CD14-positive monocyte (primary cell): ENCODE measurements around the gene GLCE. TPM values are rescaled to one million over a fixed set of nuclear protein-coding genes. Genes with fewer than 3 reads are reported as not detected.
A peak's percentile ranks its signal among the peaks of the same experiment; 100 is the strongest.

Experiments used
- DNase-seq, 3 donors: peaks; one replicate each; pipeline ENCODE4 v3.0.0-alpha.2; 2011 to 2022
- H2AFZ ChIP-seq: 2 replicates; pipeline ENCODE4 v1.6.0; 2012; ENCODE audit warnings: mild to moderate bottlenecking, low read depth, low read length, inconsistent platforms; ENCODE audit not compliant: insufficient read depth, poor library complexity, severe bottlenecking
- H3K27ac ChIP-seq, 2 donors: 1 replicate in 1 of 2; 2 replicates in 1 of 2; pipeline ENCODE4 v1.5.1; 2012 to 2013; ENCODE audit warnings: low read length in 2 of 2, control low read depth in 1 of 2, inconsistent platforms in 1 of 2, low read depth in 1 of 2, mild to moderate bottlenecking in 1 of 2
- H3K27me3 ChIP-seq, 2 donors: one replicate each; pipeline versions ENCODE4 v1.6.0 to v1.6.1; 2011 to 2013; ENCODE audit warnings: low read length in 2 of 2; ENCODE audit not compliant: control insufficient read depth in 2 of 2, insufficient read depth in 2 of 2
- H3K36me3 ChIP-seq, 2 donors: replicated peaks in 1 of 2; 1 replicate in 1 of 2; 2 replicates in 1 of 2; pipeline versions ENCODE4 v1.5.1 to v1.6.1; 2012 to 2013; ENCODE audit warnings: low read length in 2 of 2, control low read depth in 1 of 2, inconsistent platforms in 1 of 2, mild to moderate bottlenecking in 1 of 2; ENCODE audit not compliant: insufficient read depth in 2 of 2, control insufficient read depth in 1 of 2
- H3K4me1 ChIP-seq, 2 donors: 1 replicate in 1 of 2; 2 replicates in 1 of 2; pipeline versions ENCODE4 v1.5.1 to v1.6.1; 2012 to 2013; ENCODE audit warnings: low read length in 2 of 2, control low read depth in 1 of 2, inconsistent platforms in 1 of 2, mild to moderate bottlenecking in 1 of 2, moderate library complexity in 1 of 2; ENCODE audit not compliant: insufficient read depth in 2 of 2, control insufficient read depth in 1 of 2
- H3K4me2 ChIP-seq: replicated peaks from 2 replicates; pipeline ENCODE3; 2012; ENCODE audit warnings: low read length, moderate library complexity, mild to moderate bottlenecking; ENCODE audit not compliant: poor library complexity, severe bottlenecking; ENCODE audit errors: extremely low read depth
- H3K4me3 ChIP-seq, 3 experiments: fragments of 200-600 bp in 1 of 3; sonication (generic) in 1 of 3; replicated peaks in 1 of 3; 1 replicate in 2 of 3; 2 replicates in 1 of 3; pipeline ENCODE4 v1.5.1; 2011 to 2013; ENCODE audit warnings: low read length in 3 of 3, mild to moderate bottlenecking in 3 of 3, control low read depth in 2 of 3, low read depth in 2 of 3, inconsistent platforms in 1 of 3, moderate library complexity in 1 of 3
- H3K79me2 ChIP-seq: 2 replicates; pipeline ENCODE4 v1.6.0; 2012; ENCODE audit warnings: mild to moderate bottlenecking, control low read depth, inconsistent platforms, low read length, moderate library complexity; ENCODE audit not compliant: insufficient read depth
- H3K9ac ChIP-seq: 2 replicates; pipeline ENCODE4 v1.6.0; 2017; ENCODE audit warnings: low read length, mild to moderate bottlenecking; ENCODE audit not compliant: insufficient read depth, poor library complexity, severe bottlenecking
- H3K9me3 ChIP-seq, 2 donors: replicated peaks in 1 of 2; 1 replicate in 1 of 2; 2 replicates in 1 of 2; pipeline versions ENCODE4 v1.5.1 to v1.6.1; 2012 to 2013; ENCODE audit warnings: low read length in 2 of 2, control low read depth in 1 of 2; ENCODE audit not compliant: control insufficient read depth in 1 of 2, insufficient read depth in 1 of 2
- H4K20me1 ChIP-seq: 2 replicates; pipeline ENCODE4 v1.6.0; 2012; ENCODE audit warnings: mild to moderate bottlenecking, low read length, control low read depth, moderate library complexity; ENCODE audit not compliant: insufficient read depth
- H3K27ac Mint-ChIP-seq, 7 donors: one replicate each; pipeline ENCODE4 v1.8.0; 2020; ENCODE audit warnings: mild to moderate bottlenecking in 7 of 7, mixed read lengths in 7 of 7, moderate library complexity in 6 of 7, inconsistent platforms in 2 of 7
- H3K27me3 Mint-ChIP-seq, 3 donors: one replicate each; pipeline ENCODE4 v1.8.0; 2021 to 2022; ENCODE audit warnings: low read depth in 3 of 3, mild to moderate bottlenecking in 3 of 3, mixed read lengths in 3 of 3, moderate library complexity in 3 of 3, inconsistent platforms in 1 of 3
- H3K36me3 Mint-ChIP-seq, 2 donors: one replicate each; pipeline ENCODE4 v1.8.0; 2020; ENCODE audit warnings: mixed read lengths in 2 of 2, inconsistent platforms in 1 of 2, mild to moderate bottlenecking in 1 of 2
- H3K4me1 Mint-ChIP-seq: one replicate; pipeline ENCODE4 v1.8.0; 2020; ENCODE audit warnings: mild to moderate bottlenecking, mixed read lengths
- H3K4me3 Mint-ChIP-seq, 2 donors: one replicate each; pipeline ENCODE4 v1.8.0; 2020; ENCODE audit warnings: mild to moderate bottlenecking in 2 of 2, mixed read lengths in 2 of 2, moderate library complexity in 1 of 2
- H3K9me3 Mint-ChIP-seq, 7 donors: one replicate each; pipeline ENCODE4 v1.8.0; 2020 to 2022; ENCODE audit warnings: mixed read lengths in 7 of 7, mild to moderate bottlenecking in 6 of 7, moderate library complexity in 6 of 7, inconsistent platforms in 2 of 7
- CTCF ChIP-seq: fragments of 200-600 bp; IDR thresholded peaks from one replicate; pipeline ENCODE4 v1.8.0; 2022; ENCODE audit warnings: antibody characterized with exemption, mild to moderate bottlenecking
- WGBS: methylation state at CpG from one replicate; pipeline ENCODE4 v1.1.5; 2013; ENCODE audit warnings: missing lambda C conversion rate; ENCODE audit not compliant: insufficient coverage; 5-methylcytosine and 5-hydroxymethylcytosine counted together
- intact Hi-C, 2 donors: fragments of 100-400 bp; cut with micrococcal nuclease; formaldehyde crosslinking; loops; one replicate each; pipeline versions ENCODE4 v1.15.0 to v1.15.1; 2023
- polyA plus RNA-seq, 3 donors: library from polyadenylated mRNA; depleted of rRNA in 1 of 3; unstranded in 2 of 3; stranded (reverse) in 1 of 3; fragments of 300-500 nt in 2 of 3; fragments of >200 nt in 1 of 3; fragmentation: Illumina TruSeq in 2 of 3; gene quantifications; 1 replicate in 2 of 3; 2 replicates in 1 of 3; pipeline ENCODE4 v1.2.3, GENCODE V29; 2012 to 2021

The GLCE gene
- polyA plus RNA-seq, 3 donors = 11.0 to 24.3 (median 24.0) TPM

DNA sequence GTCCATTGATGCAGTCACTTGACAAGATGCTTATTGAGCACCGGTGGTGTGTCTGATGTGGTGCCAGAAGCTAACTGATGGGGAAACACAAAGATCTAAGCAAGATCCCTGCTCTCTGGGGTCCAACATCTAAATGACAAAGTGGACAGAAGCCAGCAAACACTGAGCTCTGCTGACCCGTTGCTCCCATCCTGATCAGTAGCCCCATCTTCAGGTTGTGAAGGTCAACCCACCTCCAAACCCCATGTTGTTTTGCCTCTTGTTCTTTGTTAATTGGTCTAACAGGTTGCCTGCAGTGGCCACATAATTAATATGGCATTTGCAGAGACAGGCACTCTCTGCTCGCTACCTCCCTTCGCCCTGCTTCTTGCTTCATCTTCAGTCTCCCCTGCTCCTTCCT, 21.5 kb upstream of the GLCE start:
- 80% methylated on average over 3 of the region's 4 CpGs for WGBS
- H3K36me3 ChIP-seq = no peaks in the 10 kb centered on the region
- H2AFZ ChIP-seq = no peak overlapping the region
- Mint-ChIP-seq H3K27ac (peak overlapping the region in 1 of 7 donors; percentile 7), H3K27me3 (peaks cover 8 to 19% (median 13%) of the 10 kb centered on the region in 3 donors), H3K4me1 (peaks cover 13% of the 10 kb centered on the region), H3K4me3 (no peak overlapping the region), H3K36me3 (no peaks in the 10 kb centered on the region), H3K9me3 (peaks cover 0 to 2% (median 0%) of the 10 kb centered on the region in 7 donors)
- intact Hi-C loops = no loop called here
- no peak overlapping the region for H3K9ac ChIP-seq
- no peak for TF ChIP-seq CTCF
- H3K9me3 ChIP-seq = no peaks in the 10 kb centered on the region
- peaks cover 0 to 1% of the 10 kb centered on the region in 2 donors for H3K4me1 ChIP-seq
- no peak overlapping the region for H3K4me2 ChIP-seq
- peaks cover 0 to 5% of the 10 kb centered on the region in 2 donors for H3K27me3 ChIP-seq
- no peak overlapping the region for H3K27ac ChIP-seq
- no peaks in the 10 kb centered on the region for H4K20me1 ChIP-seq
- DNase-seq = no peak
- H3K4me3 ChIP-seq = no peak overlapping the region
- no peaks in the 10 kb centered on the region for H3K79me2 ChIP-seq

- H3K27me3 ChIP-seq = peaks cover 0 to 5% of the 10 kb centered on the region in 2 donors
- 93% methylated on average over 3 of the region's 13 CpGs for WGBS
- no peak for DNase-seq
- H3K79me2 ChIP-seq = no peaks in the 10 kb centered on the region
- intact Hi-C loops = no loop called here
- no peak overlapping the region for H3K4me3 ChIP-seq
- H3K36me3 ChIP-seq = no peaks in the 10 kb centered on the region
- TF ChIP-seq CTCF = no peak
- Mint-ChIP-seq H3K27ac (no peak overlapping the region), H3K27me3 (peaks cover 8 to 21% (median 13%) of the 10 kb centered on the region in 3 donors), H3K4me1 (peaks cover 3% of the 10 kb centered on the region), H3K4me3 (no peak overlapping the region), H3K36me3 (no peaks in the 10 kb centered on the region), H3K9me3 (peaks cover 0 to 2% (median 0%) of the 10 kb centered on the region in 7 donors)
- H3K4me2 ChIP-seq = no peak overlapping the region
- H3K27ac ChIP-seq = no peak overlapping the region
- no peaks in the 10 kb centered on the region for H3K4me1 ChIP-seq
- H3K9me3 ChIP-seq = no peaks in the 10 kb centered on the region
- no peak overlapping the region for H2AFZ ChIP-seq
- no peaks in the 10 kb centered on the region for H4K20me1 ChIP-seq
- H3K9ac ChIP-seq = no peak overlapping the region
Measured at GRCh38 chr15:69140306-69140705, 20.1 kb upstream of the GLCE start.
